Smooth muscle cell (in vitro differentiated cells): ENCODE results near the gene ARGLU1. TPM values are rescaled to one million over a fixed set of nuclear protein-coding genes. Genes with fewer than 3 reads are reported as not detected.

Experiments
- DNase-seq: peaks from one replicate; lab custom pipeline; 2025; ENCODE audit not compliant: unreplicated experiment; lab: John Stamatoyannopoulos, UW
- H2AFZ ChIP-seq: fragments of 200-600 bp; sonication (generic); 2 replicates; pipeline ENCODE4 v1.6.0; 2016; ENCODE audit warnings: antibody characterized with exemption, low read depth, mild to moderate bottlenecking
- H3F3A ChIP-seq: fragments of 200-600 bp; sonication (generic); 2 replicates; pipeline ENCODE4 v1.6.0; 2017; ENCODE audit warnings: antibody characterized with exemption, low read depth
- H3K27ac ChIP-seq: fragments of 200-600 bp; sonication (generic); 2 replicates; pipeline ENCODE4 v1.5.1; 2016; ENCODE audit warnings: low read depth, mild to moderate bottlenecking
- H3K27me3 ChIP-seq: fragments of 200-600 bp; sonication (generic); 2 replicates; pipeline ENCODE4 v1.6.1; 2016; ENCODE audit warnings: low read depth, mild to moderate bottlenecking
- H3K36me3 ChIP-seq: fragments of 200-600 bp; sonication (generic); 2 replicates; pipeline ENCODE4 v1.5.1; 2016; ENCODE audit warnings: low read depth
- H3K4me1 ChIP-seq: fragments of 200-600 bp; sonication (generic); 2 replicates; pipeline ENCODE4 v1.5.1; 2016; ENCODE audit warnings: low read depth
- H3K4me2 ChIP-seq: fragments of 200-600 bp; sonication (generic); 2 replicates; pipeline ENCODE4 v1.6.0; 2016; ENCODE audit warnings: mild to moderate bottlenecking
- H3K4me3 ChIP-seq: fragments of 200-600 bp; sonication (generic); 2 replicates; pipeline ENCODE4 v1.5.1; 2016; ENCODE audit warnings: mild to moderate bottlenecking
- H3K79me2 ChIP-seq: fragments of 200-600 bp; sonication (generic); 2 replicates; pipeline ENCODE4 v1.6.0; 2016; ENCODE audit warnings: low read depth, mild to moderate bottlenecking
- H3K9ac ChIP-seq: fragments of 200-600 bp; sonication (generic); 2 replicates; pipeline ENCODE4 v1.6.0; 2016; ENCODE audit warnings: low read depth
- H3K9me3 ChIP-seq: fragments of 200-600 bp; sonication (generic); replicated peaks from 2 replicates; pipeline ENCODE4 v1.5.1; 2016; ENCODE audit warnings: low read depth
- H4K20me1 ChIP-seq: fragments of 200-600 bp; sonication (generic); 2 replicates; pipeline ENCODE4 v1.6.0; 2016; ENCODE audit warnings: low read depth
- CTCF ChIP-seq: fragments of 200-600 bp; sonication (generic); IDR thresholded peaks from 2 replicates; pipeline ENCODE4 v1.5.1; 2017; ENCODE audit warnings: borderline replicate concordance, mild to moderate bottlenecking, antibody characterized with exemption; ENCODE audit not compliant: insufficient read depth, poor library complexity, severe bottlenecking
- WGBS: methylation state at CpG from one replicate; pipeline ENCODE4 v1.1.7; 2016; ENCODE audit warnings: low lambda C conversion rate; 5-methylcytosine and 5-hydroxymethylcytosine counted together
- polyA plus RNA-seq: library from polyadenylated mRNA; unstranded; fragments of >200 nt; fragmentation: Nextera tagmentation; extraction: Ambion mirVana; gene quantifications from 2 replicates; pipeline ENCODE4 v1.2.1, GENCODE V29; 2016
- total RNA-seq: library from RNA; depleted of rRNA; stranded (reverse); fragments of >200 nt; gene quantifications from 2 replicates; pipeline ENCODE4 v1.2.3, GENCODE V29; 2014

The ARGLU1 gene
- total and polyA plus RNA-seq, 2 experiments from 2014 or later = 36.5 to 43.6 TPM

- Histone ChIP-seq H3K27ac (no peak overlapping the region), H3K4me3 (no peak overlapping the region), H3K4me1 (peaks cover 12% of the 10 kb centered on the region), H3K79me2 (peaks cover 6% of the 10 kb centered on the region), H3K4me2 (no peak overlapping the region), H3K9me3 (no peaks in the 10 kb centered on the region), H3K27me3 (no peaks in the 10 kb centered on the region), H4K20me1 (no peaks in the 10 kb centered on the region), H3K9ac (no peak overlapping the region), H2AFZ (no peak overlapping the region), H3K36me3 (no peaks in the 10 kb centered on the region), H3F3A (no peaks in the 10 kb centered on the region)
- 93% methylated on average over 8 of the region's 8 CpGs for WGBS
- no peak for TF ChIP-seq CTCF
- no peak for DNase-seq
Observed at GRCh38 chr13:106573284-106573846, 5.4 kb upstream of the ARGLU1 start.

- Histone ChIP-seq H3K4me1 (peaks cover 21% of the 10 kb centered on the region), H2AFZ (peak overlapping the region; percentile 84), H3K9ac (peak overlapping the region; percentile 17), H4K20me1 (peaks cover 17% of the 10 kb centered on the region), H3K27me3 (no peaks in the 10 kb centered on the region), H3K4me2 (peak overlapping the region; percentile 78), H3K4me3 (peak overlapping the region; percentile 29), H3K9me3 (no peaks in the 10 kb centered on the region), H3K36me3 (no peaks in the 10 kb centered on the region), H3K27ac (peak overlapping the region; percentile 37), H3K79me2 (peaks cover 29% of the 10 kb centered on the region), H3F3A (no peaks in the 10 kb centered on the region)
- 20% methylated on average over 11 of the region's 14 CpGs for WGBS
- TF ChIP-seq CTCF = no peak
- no peak for DNase-seq
Observed at GRCh38 chr13:106570299-106570852, 2.4 kb upstream of the ARGLU1 start.

- Histone ChIP-seq H2AFZ (peak overlapping the region; percentile 97), H3F3A (no peaks in the 10 kb centered on the region), H3K4me1 (peaks cover 29% of the 10 kb centered on the region), H3K4me3 (peak overlapping the region; percentile 81), H3K27ac (peak overlapping the region; percentile 23), H4K20me1 (peaks cover 27% of the 10 kb centered on the region), H3K27me3 (no peaks in the 10 kb centered on the region), H3K79me2 (peaks cover 38% of the 10 kb centered on the region), H3K9me3 (no peaks in the 10 kb centered on the region), H3K36me3 (no peaks in the 10 kb centered on the region), H3K4me2 (peak overlapping the region; percentile 78), H3K9ac (peak overlapping the region; percentile 17)
- 65% methylated on average over 3 of the region's 3 CpGs for WGBS
- no peak for TF ChIP-seq CTCF
- no peak for DNase-seq
Observed at GRCh38 chr13:106569233-106570095, 1.5 kb upstream of the ARGLU1 start.
